HG02571 (cell line): ENCODE measurements around the gene BEX2.
"Not testable (repeated sequence)": the region's sequence is repeated elsewhere in the genome, so short reads cannot be mapped to it uniquely, and the experiment has no call there.

Experiments used
- ATAC-seq: cut with Tn5 transposase; IDR thresholded peaks from one replicate; pipeline ENCODE4 v1.9.1; 2021; ENCODE audit warnings: mild to moderate bottlenecking, moderate library complexity; ENCODE audit not compliant: unreplicated experiment

Gene BEX2

DNA sequence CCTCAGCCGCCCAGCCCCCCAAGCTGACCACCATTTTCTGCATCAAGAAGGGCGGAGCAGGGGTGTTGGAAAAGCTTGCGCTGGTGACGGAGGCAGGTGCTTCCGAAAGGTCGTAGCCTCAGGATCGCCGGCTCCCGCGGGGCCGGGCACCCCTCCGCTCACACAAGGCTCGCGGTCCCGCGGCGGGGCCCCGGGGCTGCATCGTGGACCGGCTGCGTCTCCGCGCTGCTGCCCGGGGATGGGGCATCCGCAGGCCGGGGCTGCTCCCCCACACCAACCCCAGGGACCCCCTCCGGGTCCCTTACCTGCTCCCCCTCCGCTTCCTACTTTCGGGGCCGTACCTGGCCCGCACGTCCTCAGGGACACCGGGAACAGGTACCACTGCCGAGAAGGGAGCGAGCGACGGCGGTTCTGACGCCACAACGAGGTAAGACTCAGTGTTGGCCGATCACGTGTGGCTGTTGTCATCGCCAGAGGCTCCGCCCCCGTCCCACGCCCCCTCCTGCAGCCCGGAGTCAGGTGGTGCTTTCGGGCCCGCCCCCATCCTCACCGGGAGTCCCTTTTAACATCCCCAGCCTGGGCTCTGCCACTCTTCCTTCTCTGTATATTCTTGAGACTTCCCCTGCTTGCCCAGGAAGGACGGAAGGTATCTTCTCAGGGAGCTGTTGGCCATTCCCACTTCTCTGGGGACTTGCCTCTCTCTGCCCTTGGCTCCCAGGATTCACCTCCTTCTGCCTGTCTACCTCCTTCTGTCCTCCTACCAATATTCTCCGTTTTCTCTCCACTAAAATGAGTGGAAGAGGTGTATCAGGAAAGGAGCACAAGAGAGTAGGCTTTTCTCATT lies at the start of gene BEX2:
Gene BEX2, minus strand, starts transcription at position 436 of the 844 bp plus-strand sequence. CDS start 1,014 bp downstream, outside the sequence.
- ATAC-seq: peak; percentile 95

DNA sequence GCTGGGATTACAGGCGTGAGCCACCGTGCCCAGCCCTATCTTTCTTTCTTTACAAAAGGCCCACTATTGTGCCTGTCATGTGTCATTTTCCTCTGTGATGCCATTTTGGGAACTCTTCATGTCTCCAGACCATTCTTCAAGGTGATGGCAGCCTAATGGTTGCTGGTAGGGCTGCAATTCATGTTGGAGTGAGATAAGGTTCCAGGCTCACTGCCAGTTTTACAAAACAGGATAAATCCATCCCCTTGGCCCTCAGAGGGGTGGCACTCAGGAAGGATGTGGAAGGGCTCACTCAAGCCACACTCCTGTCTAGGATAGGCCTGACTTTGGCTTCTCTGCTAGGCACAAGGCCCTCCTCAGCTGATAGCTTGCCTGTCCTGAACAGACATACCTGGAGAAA lies 49.3 kb upstream of the BEX2 start:
- ATAC-seq: no peak

DNA sequence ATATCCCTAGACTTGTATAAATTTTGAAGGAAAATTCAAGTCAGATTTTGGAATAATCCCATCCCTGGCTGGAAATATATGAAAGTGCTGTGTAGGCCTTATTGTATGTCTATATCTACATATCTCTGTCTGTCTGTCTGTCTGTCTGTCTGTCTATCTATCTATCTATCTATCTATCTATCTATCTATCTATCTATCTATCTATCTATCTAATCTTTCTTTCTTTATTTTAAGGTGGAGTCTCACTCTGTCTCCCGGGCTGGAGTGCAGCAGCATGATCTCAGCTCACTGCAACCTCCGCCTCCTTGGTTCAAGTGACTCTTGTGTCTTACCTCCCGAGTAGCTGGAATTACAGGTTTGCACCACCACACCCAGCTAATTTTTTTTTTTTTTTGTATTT lies 48.8 kb upstream of the BEX2 start:
- ATAC-seq: not testable (repeated sequence)

DNA sequence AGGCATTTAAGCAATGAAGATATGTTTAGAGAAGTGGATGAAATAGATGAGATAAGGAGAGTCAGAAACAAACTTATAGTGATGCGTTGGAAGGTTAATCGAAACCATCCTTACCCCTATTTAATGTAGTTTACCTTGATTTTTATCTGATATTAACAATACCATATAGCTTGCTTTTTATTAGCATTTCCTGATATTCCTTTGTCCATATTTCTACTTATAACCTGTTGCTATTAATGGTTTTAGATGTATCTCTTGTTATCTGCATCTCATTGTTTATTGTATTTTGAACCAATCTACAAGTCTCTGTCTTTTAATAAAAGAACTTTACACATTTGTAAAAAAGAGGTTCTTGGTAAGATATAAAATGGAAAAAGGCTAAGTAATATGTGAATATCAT lies 47.1 kb upstream of the BEX2 start:
- no peak for ATAC-seq

DNA sequence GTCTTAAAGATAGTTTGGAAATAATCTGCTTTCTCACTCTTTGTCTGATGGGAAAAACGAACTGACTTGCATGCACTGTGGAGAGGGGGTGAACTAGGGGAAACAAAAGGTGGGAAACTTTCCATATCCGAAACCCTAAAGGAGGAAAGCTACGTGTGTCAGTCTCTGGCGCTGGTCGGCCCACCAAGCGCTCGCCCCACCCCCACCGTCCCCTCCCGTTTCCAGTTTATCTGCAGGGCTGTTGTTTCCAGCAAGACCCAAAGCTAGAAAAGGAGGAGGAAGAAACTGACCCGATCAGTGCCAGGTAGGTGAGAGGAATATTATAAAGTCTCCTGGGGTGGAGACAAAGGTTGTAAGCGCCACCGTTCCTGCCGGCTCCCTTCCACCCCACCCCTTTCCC lies 46.1 kb upstream of the BEX2 start:
- no peak for ATAC-seq

DNA sequence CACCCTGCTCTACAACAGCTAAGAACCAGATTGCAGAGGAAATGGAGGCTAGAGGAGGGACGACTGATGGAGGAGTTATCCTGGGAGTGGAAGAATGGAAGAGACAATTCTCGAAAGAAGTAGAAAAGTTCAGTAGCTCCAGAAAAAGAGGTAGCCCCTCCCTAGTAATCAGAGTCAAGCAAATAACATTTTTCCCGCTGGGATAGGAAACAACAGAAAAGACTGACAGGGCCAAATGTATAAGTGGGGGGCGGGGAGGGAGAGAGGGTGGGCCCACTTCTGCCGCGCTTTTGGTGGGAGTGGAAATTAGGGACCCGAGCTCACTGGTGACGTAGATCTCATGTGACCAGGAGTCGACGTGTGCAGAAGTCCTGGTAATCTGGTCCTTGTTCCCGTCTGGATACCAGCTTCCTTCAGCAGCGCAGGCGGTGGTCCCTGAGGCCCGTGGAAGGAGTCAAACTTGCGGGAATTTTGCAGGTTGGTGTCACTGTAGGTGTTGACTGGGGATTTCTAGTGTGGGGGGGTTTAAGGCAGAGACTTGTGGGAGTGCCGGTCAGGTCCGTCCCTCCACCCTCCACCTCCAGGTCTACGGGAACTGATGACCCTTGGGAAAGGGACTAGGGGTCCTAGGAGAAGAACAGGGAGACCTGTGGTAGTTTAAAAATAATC lies 45.5 kb upstream of the BEX2 start, which contains the start of gene TCEAL9:
Gene TCEAL9, plus strand, starts transcription at position 377 of the 669 bp plus-strand sequence. CDS start 1,179 bp downstream, outside the sequence.
- no peak for ATAC-seq

DNA sequence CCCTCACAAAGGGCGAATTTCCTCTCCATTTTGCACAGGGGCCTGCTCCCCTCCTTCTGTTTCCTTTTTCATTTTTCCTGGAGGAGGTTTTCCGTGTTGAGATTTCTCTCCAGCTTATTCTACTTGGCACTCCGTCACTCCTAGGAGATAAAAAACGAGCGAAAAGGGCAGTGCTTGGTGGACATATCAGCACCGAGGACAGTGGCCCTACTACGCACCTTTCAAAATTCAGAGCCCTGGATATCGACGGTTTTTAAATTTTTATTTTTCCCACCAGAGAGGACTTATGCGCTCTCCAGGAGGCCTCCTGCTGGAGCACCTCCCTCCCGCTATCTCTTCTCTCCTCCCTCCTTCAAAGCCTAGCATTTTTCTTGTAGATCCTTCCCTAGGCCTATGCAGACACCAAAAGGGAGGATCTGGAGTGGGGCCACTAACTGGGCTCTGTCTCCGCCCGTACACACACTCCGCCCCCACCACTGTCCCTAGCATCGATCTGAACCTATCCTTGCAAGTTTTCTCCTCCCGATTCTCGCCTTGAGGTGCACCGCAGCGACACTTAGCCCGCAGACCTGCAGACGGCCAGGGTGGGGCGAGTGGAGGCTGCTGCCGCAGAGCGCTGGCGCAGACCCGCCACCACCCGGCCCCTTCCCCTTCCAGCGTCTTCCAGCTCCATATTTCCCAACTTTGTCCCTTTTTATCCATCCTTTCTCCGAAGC lies 37.0 kb upstream of the BEX2 start:
- ATAC-seq: no peak

DNA sequence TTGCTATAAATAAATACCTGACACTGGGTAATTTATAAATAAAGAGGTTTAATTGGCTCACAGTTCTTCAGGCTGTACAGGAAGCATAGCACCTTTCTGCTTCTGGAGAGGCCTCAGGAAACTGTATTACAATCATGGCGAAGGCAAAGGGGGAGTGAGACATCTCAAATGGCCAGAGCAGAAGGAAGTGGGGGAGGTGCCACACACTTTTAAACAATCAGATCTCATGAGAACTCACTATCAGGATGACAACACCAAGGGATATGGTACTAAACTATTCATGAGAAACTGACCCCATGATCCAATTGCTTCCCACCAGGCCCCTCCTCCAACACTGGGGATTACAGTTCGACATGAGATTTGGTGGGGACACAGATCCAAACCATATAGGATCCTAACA lies 33.8 kb upstream of the BEX2 start:
- no peak for ATAC-seq

DNA sequence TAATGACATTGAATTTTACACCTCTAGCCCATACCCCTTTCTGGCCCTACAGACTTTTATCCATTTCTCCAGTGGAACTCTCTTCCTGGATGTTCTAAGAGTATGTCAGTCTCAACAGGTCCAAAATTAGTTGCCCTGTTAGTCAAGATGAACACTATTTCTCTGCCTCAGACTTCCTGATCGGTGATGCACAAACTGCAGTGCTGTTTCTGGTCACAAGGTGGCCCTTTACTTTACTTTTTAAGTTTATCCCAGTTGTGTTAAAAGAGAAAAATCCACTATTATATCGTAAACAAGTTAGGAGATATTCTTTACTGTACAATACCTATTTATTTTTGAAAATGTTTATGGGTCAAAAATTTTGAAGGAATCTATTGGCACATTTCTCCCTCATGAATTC lies 32.3 kb upstream of the BEX2 start:
- no peak for ATAC-seq

DNA sequence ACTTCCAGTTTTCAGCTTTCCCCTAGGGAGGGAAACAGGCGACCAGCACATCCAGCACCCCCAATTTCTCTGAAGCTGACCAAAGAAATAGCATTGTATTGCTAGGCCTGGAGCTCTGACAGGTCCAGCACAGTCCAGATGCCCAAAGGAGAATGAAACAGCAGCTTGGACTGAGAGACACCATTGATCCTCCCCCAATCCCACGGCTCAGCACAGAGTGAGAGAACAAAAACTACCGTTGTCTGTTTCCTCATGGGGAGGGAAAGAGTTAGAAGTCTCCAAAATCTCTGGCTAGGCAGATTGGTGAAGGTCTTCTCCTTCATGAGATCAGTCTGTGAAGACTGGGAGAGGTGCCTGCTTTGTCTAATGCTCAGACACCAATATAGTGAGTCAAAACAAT lies 27.9 kb upstream of the BEX2 start:
- ATAC-seq: no peak

DNA sequence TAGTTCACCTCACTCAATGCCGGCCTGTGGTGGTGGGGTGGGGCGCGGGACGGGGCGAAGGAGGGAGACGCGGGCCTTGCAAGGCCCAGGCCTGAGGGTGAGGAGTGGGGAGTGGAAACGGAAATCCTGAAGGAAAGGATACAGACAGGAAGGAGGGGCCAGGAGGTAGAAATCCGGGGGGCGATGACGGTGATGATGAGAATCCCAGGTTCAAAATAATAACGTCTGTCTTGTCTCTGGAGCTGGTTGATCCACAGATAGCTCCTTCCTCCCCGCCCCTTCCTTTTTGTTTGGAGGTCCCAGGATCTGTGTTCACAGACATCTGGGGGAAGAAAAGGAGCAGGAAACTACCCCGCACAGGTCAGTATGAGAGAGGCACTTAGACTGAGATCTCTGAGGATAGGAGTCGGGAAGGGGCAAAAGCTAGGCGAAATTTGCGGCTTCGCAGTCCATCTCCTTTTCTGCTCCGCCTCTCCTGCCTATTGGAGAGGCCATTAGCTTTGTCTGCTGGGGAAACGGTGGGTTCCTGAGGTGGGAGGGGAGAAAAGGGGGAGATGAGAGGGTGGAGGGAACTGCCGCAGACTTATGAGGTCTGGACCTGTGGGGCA lies 20.0 kb upstream of the BEX2 start:
- no peak for ATAC-seq

DNA sequence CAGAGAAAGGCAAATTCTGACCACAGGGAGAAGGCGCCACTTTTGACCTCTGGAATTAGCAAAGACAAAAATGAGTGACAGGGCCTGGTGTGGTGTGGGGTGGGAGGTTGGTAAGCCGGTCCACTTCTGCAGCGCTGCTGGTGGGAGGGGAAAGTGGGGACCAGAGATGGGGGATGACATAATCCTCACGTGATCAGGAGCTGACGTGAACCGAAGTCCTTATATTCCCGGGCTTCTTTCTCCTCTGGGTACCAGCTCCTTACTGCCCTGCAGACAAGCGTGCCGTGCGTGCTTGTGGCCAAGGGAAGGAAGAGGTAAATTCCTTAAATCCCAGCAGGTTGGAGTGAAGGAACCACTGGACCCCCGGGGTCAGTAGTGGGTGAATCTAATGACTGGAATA lies 19.2 kb upstream of the BEX2 start, which contains the start of gene TCEAL7:
Gene TCEAL7, plus strand, starts transcription at position 249 of the 400 bp plus-strand sequence. CDS start 1,165 bp downstream, outside the sequence.
- no peak for ATAC-seq

DNA sequence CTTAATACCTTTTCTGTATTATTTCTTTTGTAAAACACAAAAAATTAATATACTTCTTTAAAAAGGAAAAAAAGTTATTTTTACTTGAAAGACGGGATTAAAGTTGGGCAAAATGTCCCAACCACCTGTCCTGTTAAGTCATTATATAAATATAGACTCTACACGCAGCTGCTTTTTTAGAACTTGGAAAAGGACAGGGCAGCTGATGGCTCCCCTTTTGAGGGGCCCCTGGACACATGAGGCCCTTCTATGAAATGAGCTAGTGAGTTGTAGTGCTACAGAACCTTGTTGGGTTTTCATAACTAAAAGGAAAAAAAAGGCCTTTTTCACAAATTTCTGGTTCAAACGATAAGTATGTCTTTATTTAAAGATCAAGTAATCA lies 600 bp upstream of the BEX2 start:
- no peak for ATAC-seq

DNA sequence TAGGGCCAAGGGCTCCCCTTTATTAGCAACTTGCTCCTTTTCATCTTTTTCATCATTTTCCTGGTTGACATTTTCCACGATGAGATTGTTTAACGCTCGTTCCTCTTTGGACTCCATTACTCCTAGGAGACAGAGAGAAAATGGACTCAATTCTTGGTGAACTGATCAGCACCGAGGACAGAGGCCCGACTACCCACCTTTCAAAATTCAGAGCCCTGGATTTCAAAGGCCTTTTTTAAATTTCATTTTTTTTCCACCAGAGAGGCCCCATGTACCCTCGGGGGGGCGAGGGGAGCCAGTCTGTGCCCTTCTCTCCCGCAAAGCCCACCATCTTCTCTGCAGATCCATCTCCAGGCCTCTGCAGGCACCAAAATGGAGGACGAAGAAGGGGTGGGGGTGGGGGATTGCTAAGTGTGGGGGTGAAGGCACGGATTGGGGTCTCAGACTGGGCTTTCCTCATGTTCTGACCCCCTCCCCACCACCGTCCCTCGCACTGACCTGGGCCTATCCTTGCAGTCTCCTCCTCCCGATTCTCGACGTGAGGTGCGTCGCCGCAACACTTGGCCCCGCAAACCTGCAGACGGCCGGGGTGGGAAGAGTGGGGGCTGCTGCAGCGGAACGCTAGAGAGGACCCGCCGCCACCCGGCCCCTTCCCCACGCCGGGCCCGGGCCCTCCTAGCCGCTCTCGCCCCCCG lies 783 bp downstream of the BEX2 start:
- ATAC-seq: no peak

DNA sequence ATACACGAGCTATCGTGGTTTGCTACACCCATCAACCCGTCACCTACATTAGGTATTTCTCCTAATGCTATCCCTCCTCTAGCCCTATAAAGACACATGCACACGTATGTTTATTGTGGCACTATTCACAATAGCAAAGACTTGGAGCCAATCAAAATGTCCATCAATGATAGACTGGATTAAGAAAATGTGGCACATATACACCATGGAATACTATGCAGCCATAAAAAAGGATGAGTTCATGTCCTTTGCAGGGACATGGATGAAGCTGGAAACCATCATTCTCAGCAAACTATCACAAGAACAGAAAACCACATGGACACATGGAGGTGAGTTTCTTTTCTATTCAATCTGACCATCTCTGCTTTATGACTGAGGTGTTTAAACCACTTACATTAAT lies 5.1 kb downstream of the BEX2 start:
- not testable (repeated sequence) for ATAC-seq

DNA sequence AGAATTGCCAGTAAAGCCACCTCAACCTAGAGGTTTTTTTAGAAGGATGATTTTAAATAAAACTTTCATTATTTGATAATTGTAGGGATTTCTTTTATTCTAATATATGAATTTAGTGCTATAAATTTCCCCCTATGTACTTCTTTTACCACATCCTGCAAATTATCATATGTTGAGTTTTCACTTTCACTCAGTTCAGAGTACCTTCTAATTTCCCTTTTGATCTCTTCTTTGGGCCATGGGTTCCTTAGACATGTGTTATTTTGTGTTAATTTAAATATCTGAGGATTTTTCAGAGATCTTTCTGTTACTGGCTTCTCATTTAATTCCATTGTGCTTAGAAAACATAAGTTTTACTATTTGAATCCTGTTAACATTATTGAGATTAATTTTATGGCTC lies 6.1 kb downstream of the BEX2 start:
- no peak for ATAC-seq

DNA sequence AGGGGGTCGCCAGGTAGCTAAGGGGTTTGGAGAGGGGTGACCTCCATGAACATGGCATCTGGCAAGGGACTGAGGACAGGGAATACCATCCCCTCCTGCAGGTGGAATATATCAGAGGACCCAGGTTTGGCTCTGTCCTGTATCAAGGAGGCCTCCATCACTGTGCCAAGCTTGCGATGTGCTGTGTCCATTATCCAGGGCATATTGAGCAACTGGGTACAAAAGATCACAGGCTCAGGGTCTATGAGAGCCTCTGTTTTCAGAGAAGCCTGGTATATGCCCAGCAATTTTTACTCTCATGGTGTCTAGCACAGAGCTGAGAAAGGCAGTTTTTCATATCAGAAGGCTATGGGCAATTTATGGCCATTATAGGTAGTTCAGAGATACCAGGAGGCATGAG lies 17.7 kb downstream of the BEX2 start:
- no peak for ATAC-seq

DNA sequence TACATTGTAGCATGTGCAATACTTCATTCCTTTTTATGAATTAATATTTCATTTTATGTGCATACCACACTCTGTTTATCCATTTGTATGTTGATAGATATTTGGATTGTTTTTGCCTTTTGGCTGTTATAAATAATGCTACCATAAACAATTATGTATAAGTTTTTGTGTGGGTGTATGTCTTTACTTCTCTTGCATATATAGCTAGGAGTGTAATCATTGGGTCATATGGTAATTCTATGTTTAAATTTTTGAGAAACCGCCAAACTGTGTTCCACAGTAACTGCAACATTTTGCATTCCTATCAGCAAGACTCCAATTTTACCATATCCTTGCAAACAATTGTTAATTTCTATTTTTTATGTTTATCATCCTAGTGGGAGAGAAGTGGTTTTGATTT lies 31.2 kb downstream of the BEX2 start:
- no peak for ATAC-seq

DNA sequence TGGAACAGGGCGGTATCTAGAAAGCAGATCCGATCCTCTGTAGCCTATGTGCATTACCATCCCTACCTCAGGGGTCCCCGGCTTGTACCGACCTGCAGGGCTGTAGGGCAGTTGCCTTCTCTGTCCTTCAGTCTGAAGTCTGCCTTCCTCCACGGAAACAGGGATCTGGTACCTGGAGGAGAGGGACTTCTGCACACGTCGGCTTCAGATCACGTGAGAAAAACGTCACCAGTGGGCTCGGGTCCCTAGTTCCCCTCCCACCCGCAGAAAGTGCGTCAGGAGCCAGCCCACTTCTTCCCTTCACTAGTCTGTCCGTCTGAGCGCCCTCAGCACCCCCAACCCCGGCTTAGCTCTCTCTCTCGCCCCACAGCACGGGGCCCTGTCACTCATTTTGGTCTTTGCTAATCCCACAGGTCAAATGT lies 34.2 kb downstream of the BEX2 start, which contains the start of gene TCEAL5:
Gene TCEAL5, minus strand, starts transcription at position 170 of the 422 bp plus-strand sequence. CDS start 2,187 bp downstream, outside the sequence.
- no peak for ATAC-seq

DNA sequence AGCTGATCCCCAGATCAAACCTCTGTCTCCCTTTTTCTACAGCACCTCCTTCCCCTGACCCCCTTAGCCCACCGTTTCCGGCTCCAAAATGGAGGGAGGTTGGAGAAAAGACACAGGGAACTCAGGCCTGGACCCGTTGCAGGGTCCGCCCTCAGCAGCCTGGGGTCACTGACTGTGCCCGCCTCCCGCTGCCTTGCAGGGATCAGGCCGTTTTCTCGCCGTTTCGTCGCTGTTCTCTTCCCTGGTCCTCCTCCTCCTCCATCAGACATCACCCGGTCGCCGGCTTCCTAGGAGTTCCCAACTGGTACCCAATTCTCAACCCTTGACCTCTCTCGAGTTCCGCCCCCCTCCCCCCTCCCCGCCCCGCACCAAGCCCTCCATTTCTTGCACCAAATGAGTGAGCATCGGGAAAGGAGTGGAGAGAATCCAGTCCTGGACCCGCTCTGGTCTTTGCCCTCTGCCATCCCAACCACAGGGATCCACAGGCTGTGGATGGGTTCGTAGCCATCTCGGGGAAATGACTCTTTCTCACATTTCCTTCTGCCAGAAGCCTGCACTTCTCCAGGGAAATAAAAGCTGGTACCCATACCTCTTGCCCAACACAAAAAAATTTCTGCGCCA lies 34.7 kb downstream of the BEX2 start:
- ATAC-seq: no peak
